Hepatocyte (in vitro differentiated cells): ENCODE data around the gene TTC39B.

Experiments
- CTCF ChIP-seq: fragments of 200-600 bp; sonication (generic); IDR thresholded peaks from 2 replicates; pipeline ENCODE4 v1.5.1; 2016; ENCODE audit warnings: antibody characterized with exemption, mild to moderate bottlenecking; ENCODE audit not compliant: poor library complexity
- EZH2 ChIP-seq: fragments of 200-600 bp; sonication (generic); IDR thresholded peaks from 2 replicates; pipeline ENCODE4 v1.6.1; 2016; ENCODE audit warnings: antibody characterized with exemption, mild to moderate bottlenecking, borderline replicate concordance
- EZH2phosphoT487 ChIP-seq: fragments of 200-600 bp; sonication (generic); IDR thresholded peaks from one replicate; pipeline ENCODE4 v1.6.1; 2018; ENCODE audit warnings: antibody characterized with exemption, mild to moderate bottlenecking, low read depth, moderate library complexity; ENCODE audit not compliant: unreplicated experiment, severe bottlenecking

- no peak for TF ChIP-seq CTCF
- TF ChIP-seq EZH2phosphoT487: no peak
- TF ChIP-seq EZH2: no peak
These were observed 71.4 kb downstream of the TTC39B start for GRCh38 chr9:15235658-15236057.
